HG02938 (cell line): Measurements from ENCODE around the gene LIFR.

Experiments used
- ATAC-seq: cut with Tn5 transposase; IDR thresholded peaks from one replicate; pipeline ENCODE4 v1.9.1; 2021; ENCODE audit warnings: mild to moderate bottlenecking, moderate library complexity; ENCODE audit not compliant: unreplicated experiment

LIFR gene

DNA sequence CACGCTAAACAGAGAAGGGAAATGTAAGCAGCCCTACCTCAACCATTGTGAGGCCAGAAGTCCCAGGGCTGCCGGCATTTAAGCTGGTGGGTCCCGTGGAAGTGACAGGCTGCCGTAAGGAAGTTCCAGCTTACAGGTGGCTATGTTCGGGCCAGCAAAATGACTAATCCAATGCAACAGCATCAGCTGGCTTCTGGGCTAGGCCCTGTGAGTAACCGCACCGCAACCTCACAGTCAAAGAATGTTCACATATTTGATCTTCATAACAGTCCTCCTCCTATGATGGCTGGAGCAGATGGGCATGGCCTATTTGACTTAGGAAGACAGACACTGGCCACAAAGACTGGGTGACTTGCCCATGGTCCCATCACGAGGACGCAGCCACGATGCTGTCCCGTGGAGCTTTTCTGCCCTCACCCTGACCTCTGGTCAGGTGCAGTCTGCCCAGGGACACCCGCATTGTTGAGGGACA is 88.2 kb downstream of the LIFR start:
- ATAC-seq, result no peak

DNA sequence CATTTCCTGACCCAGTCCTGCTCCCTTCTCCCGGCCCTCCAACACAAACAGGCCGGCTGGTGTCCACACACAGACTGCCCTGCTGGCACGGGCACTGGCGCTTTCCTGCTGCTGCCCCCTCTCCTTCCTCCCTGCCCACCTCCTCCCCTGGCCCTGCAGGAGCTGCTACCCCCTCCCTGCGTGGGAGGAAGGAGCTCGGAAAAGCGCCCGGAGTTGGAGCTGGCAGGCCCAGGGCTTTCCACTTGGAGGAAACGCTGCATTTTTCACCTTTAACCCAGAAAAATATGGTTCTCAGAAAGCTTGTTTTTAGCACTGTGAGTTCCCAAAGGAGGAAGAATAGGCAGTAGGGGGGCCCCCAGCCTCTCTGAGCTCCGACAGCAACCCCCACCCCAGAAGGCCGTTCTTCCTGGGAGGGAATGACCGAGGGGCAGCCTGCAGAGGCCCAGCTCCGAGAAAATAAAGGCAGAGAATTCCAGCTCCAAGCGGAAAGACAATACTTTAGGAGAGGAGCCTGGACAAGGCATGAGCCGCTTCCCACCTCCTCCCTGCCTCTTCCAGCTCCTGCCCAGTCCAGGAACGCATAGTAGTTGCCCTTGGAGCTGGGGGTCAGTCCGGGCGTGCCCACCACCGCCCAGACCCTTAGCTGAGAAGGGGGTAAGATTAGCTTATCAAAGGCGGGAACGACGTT is 88.9 kb downstream of the LIFR start:
- no peak for ATAC-seq

DNA sequence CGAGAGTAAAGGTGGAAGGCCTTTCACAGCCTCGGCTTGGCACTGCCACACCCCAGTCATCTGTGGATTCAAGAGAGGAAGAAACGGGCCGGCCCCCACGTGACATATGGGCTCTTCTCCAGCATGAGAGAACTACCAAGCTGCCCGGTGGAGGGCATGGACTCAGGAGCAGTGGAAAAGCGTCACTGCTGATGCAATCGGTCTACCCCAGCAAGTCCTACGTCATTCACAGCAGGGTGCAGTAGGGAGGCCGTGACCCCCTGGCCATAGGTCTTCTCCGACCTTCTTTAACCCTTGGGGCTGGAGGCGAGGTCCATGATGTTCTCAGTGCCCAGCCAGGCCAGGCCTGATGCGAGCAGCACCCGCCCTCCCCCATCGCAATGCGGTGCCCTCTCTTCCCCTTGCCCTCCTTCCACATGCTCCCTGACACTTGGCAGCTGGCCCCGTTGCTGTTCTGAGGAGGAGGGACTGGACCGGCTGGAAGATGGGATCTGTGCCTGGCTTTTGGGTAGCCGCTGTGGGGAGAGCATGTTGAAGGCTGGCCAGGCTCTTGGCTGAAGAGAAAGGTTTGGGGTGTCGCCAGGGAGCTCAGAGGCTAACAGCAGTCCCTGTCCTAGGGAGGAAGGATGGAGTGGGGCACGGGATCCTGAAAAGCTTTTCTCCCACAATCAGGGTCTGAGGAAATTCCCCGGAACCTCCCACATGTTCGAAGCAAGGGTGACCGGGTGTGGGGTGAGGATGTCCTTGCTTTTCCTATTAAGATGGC is 89.8 kb downstream of the LIFR start:
- no peak for ATAC-seq

DNA sequence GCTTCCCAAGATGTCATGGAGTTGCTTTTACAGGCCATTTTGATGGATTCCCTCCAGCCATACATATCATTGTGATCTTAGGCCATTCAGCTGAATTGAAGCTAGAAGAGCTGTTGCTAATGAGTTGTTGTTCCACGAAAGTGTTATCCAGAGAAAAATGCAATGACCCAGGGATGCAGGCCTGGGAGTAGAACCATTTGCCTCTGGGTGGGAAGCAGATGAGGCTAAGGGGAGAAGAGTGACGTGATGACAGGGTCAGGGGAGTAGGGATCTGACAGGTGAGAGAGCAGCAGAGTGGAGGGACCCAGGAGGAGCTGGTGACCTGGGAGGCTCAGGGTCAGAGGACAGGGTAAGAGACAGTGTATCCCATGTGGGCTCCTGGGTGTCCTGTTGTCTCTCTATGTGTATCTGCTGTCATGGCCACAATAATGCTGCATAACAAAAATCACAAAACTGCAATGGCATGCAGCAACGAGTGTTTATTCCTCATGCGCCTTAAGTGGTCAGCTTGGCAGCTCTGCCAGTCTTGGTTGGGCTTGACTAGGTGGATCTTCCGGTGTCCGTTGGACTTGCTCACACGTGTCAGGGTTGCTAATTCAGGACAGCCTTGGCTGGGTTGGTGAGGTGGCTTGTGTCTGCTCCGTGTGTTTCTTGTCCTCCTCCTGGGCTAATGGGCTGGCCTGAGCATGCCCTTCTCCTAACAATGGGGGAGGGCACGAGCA is 90.6 kb downstream of the LIFR start:
- no peak for ATAC-seq

DNA sequence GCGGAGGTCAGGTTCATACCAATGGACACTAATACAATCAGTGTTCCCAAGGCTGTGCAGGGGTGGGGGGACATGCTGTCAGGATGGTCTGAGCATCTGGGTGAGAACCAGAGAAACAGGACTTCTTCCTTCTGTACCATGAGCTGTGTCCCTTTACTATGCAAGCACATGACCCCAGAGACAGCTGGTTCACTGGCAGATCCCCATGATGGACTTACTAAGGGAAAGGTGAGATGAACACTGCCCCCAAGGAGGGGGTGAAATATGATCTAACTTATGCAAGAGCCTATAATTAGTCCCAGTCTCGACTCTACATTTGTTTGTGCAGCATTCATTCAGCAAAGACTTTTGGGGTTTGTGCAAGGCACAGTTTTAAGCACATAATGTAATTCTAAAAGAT is 91.4 kb downstream of the LIFR start:
- no peak for ATAC-seq

DNA sequence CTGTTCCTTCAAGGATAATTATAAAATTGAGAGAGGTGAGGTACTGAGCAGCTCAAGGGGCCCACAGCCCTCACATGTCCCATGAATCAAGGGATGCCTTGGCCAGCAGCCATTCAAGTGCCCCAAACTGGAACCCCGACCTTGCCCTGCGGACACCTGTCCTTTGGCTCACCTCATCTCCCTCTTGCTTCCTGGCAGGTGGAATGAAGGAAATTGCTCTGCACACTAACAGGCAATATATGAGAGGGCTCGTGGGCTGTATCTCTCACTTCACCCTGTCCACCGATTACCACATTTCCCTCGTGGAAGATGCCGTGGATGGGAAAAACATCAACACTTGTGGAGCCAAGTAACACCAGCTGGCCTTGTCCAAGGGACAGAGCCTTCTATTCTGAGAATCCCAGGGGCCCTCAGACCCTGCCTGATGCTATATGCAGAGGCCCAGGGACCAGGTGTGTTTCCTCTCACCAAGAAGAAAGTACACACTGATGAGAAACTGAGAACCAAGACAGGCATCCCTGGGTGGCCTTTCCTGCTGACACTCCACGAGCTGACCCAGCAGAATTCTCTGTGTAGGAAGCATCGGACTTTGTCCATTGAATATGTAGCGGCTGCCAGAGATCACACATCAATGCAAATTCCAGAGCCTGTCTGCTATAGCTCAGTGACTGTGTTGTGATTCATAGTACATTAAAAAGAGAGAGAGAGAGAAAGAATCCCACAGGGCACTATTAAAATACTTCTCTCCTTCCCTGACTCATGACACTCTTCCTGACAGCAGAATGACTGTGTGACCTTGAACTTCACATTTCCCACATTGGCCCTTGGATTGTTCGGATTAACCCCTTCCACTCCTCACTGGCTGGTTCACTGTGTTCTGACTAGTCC is 92.6 kb downstream of the LIFR start:
- ATAC-seq, result no peak

DNA sequence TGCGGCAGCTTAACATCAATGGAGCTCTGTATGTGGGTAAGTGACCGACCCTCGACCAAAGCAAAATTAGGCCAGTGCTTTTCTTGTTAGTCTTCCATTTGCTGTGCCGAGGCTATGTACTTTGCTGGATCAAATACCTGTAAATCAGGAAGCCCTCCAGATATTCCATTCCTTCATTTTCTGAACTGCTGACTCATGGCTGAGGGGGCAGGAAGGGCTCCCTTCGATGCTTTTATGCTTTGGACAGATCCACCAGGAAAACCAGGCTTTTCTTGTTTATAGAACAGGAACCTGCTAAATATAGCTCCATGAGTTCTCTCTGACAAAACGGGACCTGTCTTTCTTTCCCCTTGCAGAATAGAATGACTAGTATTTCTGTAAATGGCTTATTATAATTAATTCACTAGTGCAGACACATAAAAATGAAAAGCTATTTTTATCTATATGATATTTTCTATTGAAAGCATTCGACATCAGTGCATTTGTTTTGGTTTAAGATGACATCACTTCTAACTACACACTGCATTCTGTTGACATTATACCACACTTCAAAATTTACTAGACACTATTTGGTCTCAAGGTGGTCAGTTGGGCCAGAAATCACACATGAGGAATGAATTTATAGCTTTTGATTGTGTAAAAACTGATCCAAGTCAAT is 93.3 kb downstream of the LIFR start:
- ATAC-seq, result no peak

DNA sequence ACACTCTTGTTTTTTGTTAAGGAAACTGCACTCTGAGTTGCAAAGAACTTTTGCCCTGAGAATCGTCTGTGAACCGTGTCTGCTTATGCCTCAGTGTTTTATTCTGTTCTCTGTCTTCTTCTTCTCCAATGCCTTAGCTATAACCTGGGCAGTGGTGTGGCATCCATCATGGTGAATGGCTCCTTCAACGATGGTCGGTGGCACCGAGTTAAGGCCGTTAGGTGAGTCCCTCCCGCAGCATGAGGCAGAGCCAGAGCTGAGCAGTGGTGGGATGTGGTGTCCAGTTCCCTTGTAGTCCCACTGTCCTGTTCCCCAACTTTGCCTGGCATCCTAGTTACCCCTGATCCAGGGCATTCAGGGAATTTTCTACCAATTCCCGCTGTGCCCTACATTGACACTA is 98.3 kb downstream of the LIFR start:
- ATAC-seq, result no peak

DNA sequence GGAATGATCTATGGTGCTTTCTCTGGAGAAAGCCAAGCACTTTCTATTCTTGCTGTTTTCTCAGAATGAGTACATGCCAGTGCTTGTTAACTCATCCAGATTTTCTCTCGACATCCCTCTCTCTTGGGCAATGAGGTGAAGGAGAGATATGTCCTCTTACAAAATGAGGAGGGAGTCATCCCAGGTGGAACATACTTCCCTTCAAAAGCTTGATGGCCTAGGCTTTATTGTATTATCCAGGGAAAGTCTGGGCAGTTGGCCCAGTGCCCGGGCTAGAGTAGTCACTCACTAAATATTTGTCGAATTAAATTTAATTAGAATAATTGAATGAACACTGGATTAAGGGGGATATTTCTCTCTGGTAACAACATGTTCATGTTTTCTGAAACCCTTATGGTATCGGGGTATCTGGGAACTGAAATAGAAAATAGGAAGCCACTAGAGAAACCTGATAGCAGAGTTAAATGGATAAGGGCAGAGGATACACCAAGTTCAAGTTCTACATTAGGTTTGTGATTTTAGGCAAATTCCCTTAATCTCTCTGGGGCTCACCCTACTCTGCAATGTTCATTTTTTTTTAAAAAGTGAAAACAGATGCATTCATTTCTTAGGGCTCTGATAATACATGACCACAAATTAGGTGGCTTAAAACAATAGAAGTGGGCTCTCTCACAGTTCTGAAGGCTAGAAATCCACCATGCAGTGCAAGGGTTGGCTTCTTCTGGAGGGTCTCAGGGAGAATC is 99.6 kb downstream of the LIFR start:
- ATAC-seq, result no peak

DNA sequence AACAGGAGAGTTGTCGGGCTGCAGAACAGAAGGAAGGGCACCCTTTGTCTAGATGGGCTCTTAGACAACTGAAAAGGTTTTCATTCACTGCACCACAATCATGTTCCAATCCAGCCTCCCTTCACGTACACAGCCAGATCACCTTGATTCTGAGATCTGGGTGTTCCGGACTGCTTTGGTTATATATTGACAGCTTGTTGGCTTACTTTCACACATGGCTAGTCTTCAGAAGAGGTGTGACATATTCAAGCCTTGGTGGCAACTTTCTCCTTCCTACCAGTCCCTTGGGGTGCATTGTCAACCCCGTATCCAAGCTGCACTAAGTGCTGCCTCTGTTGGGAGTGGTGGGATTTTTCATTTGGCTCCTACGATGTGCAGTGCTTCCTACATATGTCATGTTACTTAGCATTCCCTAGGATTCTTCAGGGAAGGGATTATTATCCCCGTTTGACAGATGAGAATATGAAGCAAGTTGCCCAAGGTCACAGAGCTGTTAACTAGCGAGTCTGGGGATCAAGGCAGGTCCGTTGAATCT is 100.6 kb downstream of the LIFR start:
- ATAC-seq, result peak; percentile 43

DNA sequence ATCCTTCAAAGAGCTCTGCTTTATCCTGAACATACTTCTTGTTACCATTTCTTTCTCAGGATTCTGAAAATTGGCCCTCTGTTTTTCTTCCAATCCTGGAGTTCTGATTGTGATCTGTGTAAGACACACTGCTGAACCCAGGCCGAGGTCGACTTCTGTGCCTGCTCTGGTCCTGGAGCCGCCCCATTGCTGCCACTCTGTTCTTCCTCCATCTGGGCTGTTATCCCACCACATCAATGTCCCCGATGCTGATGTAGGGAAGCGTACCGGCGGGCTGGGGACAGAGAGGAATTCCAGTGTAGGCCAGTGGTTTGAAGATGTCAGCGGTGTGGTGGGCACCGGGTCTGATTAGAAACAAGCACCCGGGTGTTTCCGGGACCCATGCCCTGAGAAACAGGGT is 102.5 kb downstream of the LIFR start:
- no peak for ATAC-seq

DNA sequence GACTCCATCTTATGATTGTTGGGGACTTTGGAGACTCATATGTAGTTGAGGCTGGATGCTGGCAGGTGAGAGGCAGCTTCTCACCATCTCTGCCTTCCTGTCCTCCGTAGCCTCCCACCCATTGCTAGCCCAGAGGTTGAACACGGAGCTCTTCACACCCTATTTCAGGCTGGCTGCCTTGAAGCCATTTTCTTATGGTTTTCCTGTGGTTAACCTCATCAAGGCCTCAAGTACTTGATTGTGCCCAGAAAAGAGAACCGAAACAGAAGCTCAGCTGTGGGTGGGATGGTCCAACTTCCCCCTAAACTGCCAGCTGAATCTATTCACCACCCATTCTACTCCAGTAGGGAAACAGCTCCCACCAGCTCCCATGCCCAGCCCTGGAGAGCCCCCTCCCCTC is 102.9 kb downstream of the LIFR start:
- peak; percentile 98 for ATAC-seq

DNA sequence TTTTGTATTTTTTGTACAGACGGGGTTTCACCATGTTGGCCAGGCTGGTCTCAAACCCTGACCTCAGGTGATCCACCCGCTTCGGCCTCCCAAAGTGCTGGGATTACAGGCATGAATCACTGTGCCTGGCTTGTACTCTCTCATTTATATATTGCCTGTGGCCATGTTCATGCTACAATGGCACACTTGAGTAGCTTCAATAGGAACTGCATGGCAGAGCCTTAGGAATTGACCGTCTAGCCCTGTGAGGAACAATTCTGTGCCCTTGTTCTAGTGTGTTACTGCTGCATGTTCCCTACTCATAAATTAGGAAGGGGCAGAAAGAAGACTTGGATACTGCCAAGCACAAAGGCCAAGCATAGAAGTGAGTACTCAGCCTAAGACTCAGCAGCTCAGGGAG is 104.2 kb downstream of the LIFR start:
- ATAC-seq, result no peak

DNA sequence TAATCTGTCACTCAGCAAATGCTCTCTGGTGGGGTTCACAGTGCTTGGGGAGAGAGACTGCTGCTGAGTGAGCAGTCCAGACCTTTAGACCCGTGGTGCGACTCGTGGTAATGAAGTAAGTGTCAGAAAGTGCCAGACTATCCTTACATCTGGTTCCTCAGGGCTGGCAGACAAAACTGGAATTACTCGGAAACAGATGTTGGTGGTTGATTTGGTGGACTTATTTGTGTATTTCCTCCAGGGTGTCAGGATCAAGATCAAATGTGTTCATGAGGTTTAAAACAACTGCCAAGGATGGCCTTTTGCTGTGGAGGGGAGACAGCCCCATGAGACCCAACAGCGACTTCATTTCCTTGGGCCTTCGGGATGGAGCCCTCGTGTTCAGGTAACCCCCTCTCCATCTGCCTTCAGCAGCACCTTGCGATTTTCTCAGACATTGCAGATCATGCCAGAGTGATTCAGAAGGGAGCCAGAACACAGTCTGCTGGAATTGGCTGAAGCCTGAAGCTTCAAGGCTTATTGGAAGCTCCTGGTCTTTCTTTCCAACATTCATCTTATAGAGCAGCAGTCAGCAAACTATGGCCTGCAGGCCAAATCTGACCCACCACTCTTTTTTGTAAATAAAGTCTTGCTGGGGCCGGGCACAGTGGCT is 105.2 kb downstream of the LIFR start:
- no peak for ATAC-seq

DNA sequence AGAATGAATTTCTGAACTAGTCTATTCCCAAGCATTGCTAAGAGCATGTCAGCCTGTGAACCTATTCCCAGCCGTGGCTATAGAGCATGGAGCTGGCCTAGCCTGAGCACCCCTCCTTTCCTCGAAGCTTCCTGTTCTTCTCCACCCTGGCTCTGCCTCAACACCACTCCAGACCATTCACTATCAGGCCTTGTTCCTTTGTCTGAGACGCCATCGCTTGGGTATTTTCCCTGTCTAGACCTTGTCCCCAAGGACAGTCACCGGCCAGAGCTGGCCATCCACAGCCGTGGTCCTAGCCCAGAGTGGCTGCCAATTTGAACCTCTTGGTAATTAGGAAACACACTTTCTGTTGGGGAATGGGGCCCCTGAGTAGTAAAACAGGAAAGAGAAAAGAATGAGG is 105.8 kb downstream of the LIFR start:
- ATAC-seq, result no peak

DNA sequence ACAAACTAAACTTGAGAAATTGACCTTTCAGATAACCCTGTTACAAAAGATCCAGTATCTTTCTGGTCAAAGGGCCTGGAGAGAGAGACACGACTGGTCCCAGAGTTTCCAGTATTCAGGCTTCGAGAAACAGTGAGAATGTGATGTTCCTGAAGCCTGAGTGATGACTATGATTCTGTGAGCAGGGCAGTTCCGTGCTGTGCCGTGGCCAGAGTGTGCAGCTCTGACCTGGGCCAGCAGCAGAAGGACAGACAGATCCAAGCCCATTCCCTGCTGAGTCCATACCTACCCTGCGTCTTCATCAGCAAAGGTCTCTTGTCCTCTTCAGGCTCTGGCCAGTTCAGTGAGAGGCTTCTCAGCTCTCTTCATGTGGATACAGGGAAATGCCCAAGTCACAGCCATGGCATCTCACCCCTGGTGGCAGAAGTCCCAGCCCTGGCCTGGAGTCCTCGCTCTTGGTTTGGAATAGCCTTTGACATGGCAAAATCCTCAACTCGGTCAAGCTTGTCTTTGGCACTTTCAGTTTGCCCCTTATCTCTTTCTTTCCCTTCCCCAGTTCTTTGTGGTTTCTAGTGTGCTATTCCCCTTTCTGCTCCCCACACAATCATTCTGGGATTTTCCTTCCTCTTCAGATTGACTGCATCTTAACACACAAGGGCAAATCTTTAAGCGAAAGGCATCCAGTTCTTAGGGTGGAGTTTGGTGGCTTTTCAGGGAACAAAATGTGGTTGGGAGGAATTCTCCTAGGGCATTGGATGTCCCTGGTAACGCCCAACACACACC is 107.7 kb downstream of the LIFR start:
- no peak for ATAC-seq

DNA sequence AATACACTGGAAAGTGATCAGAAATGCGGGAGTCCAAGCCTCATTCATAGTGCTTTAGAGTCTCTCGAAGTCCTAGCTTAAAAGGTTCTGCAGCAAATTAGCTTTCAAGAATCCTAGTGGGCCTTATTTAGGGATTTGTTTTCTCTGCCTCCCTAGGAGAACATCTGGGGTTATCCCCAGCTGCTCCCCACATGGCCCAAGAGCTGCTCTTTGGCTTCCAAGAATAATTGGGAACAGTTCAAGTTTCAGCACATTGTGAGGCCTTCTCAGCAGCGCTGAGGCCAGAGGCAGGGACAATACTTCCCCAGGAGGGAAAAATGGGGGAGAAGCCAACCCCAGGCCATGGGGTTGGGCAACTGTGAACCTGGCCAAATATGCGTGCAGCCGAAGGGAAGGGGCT is 108.7 kb downstream of the LIFR start:
- no peak for ATAC-seq

DNA sequence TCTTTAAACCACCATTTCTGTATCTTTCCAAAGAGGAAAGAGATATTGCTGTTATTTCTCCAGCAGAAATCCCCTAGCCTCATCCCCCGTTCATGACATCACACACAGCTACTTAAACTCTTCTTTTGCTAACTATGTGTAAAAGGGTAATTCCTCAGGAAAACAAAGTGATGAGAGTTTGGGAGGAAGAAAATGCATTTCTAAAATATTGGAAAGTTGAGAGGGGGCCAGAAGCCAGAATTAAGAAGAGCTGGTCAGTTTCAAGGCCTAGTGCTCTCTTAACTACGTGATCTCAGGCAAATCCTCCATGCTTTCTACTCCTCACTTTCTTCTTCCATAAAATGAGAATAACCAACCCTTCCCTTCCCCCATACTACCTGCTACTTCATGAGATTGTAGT is 109.4 kb downstream of the LIFR start:
- ATAC-seq, result no peak
